ENCODE measurements around the gene WDR64.
A peak's percentile ranks its signal among the peaks of the same experiment; 100 is the strongest.

Gene WDR64

DNA sequence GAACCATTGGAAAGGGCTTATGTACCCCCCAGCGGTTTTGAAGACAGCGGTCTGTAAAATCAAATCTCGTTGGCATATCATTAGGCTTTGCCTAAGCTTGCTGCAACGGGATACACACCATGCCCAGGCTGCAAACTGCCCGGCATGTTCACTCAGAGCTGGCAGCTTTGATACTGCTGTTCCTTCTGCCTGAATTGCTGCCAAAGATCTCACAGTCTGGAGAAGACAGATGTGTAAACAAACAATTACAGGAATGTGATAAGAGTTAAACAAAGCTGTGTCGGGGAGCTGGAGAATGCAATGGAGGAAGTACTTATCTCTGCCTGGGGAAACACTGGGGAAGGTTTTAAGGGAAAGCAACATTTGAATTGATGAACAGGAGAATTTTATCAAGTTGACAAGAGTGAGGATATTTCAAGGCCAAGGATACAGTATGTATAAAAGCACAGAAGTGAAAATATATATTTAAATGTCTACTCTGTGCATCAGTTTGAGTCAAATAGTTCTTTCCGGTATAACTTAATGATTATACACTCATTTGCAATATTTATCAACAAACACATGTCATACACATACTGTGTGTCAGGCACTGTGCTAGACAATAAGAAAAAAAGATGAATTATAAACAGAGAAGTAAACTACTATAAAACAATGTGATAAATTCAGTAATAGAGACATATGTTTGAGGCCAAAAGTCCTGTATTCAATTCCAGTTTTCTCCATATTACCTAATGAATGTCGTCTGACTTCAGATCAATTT lies 41.8 kb upstream of the WDR64 start:
- CTCF ChIA-PET = interaction anchor here (0.6 to 5.8 kb wide), 56 partner anchors 8 to 412 kb away, joined by 3 to 62 read pairs (median 4); partner anchors contain the start of genes CHML, EXO1, KMO and MAP1LC3C
- TF ChIP-seq, protein P1, sequence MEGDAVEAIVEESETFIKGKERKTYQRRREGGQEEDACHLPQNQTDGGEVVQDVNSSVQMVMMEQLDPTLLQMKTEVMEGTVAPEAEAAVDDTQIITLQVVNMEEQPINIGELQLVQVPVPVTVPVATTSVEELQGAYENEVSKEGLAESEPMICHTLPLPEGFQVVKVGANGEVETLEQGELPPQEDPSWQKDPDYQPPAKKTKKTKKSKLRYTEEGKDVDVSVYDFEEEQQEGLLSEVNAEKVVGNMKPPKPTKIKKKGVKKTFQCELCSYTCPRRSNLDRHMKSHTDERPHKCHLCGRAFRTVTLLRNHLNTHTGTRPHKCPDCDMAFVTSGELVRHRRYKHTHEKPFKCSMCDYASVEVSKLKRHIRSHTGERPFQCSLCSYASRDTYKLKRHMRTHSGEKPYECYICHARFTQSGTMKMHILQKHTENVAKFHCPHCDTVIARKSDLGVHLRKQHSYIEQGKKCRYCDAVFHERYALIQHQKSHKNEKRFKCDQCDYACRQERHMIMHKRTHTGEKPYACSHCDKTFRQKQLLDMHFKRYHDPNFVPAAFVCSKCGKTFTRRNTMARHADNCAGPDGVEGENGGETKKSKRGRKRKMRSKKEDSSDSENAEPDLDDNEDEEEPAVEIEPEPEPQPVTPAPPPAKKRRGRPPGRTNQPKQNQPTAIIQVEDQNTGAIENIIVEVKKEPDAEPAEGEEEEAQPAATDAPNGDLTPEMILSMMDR (IDR thresholded peaks at IDR 0.05; ENCODE audit: control extremely low read depth, extremely low read depth, low read depth, missing control alignments) = no peak
- DNase-seq (ENCODE audit: extremely low spot score) = no peak
- POLR2A ChIA-PET = no interaction called here

DNA sequence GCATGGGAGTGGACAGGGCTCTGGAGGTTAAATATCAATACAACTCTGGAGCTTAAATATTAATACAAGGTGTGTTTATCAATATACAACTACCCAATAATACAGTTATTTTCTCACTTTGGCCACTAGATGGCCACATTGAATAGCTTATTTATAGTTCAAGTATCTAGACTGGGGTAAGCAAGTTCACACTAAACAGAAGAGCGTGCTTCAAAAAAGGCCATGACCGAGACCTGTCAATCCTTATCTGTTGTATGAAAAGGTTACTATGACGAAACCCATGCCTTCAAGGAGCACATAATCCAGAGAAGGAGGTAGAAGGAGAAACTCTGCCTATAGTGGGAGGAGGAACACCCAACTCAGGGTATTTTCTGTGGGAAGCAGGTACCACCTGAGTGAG lies 41.0 kb upstream of the WDR64 start:
- peak; percentile 43 for DNase-seq (ENCODE audit: extremely low spot score)
- ChIA-PET POLR2A (no interaction called here), CTCF (interaction anchor here (0.6 to 5.8 kb wide), 58 partner anchors 9 to 411 kb away, joined by 3 to 62 read pairs (median 4); partner anchors contain the start of genes CHML, EXO1, KMO and MAP1LC3C)
- TF ChIP-seq, protein P1 (IDR thresholded peaks at IDR 0.05; ENCODE audit: control extremely low read depth, extremely low read depth, low read depth, missing control alignments) = peak; percentile 54

DNA sequence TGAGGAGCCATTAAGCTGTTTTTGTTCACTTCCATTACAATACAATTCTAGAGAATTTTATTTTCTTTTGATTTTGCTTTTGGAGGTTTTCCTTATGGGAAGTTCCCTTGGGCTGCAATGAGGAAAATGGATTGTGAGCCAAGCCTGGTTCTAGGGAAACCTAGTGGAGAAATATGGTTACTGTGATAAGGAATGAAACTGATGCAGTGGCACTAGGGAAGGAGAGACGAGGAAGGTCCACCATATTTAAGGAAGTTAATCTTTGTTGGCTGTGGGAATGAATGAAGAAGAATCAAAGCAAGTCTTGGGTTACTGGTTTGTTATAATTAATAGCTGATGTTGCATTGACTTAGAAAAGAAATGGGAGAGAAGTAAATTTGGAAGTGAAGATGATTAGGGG lies 40.3 kb upstream of the WDR64 start:
- POLR2A ChIA-PET = no interaction called here
- CTCF ChIA-PET = interaction anchor here (0.9 to 5.8 kb wide), 31 partner anchors 9 to 385 kb away, joined by 3 to 62 read pairs (median 8); partner anchors contain the start of genes CHML, KMO, MAP1LC3C and OPN3
- no peak for DNase-seq (ENCODE audit: extremely low spot score)
- TF ChIP-seq, protein P1 (IDR thresholded peaks at IDR 0.05; ENCODE audit: control extremely low read depth, extremely low read depth, low read depth, missing control alignments) = no peak

DNA sequence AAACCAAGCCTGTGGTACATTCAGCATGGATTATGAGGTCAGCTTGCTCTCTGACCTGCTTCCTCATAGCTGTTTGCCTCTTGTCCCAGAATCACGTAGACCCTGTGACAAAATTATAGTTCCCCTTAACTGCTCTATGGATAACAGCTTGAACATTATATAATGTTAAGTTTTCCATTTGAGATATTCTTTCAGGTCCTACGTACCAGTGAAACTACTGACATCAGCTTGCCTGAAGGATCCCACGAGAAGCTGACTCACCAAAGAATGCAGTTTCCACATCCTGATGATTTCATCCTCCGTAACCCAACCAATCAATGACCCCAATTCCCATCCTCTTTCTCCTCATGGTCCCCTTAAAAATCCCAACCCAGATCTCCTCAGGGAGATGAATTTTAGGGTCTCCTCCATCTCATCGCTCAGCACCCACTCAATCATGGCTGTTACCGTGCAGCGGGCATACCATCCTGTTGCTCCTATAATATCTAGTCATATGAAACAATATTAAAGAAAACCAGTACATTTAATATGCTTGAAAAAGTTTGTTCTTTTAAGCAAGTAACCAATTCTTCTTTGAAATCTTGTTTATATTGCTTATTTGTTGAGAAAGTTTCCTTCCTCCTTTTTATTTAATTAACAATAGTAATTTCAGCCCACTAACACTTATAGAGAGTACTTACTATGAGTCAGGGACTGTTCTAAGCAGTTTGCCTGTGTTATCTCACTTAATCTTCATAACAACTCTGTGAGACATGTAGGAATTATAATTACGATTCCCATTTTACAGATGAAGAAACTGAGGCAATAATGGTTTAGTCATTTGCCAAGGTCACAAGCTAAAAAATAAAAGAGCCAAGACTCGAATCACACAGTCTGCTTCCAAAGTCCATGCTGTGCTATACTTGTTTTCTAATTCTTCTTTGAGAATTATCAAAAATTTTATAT lies 39.3 kb upstream of the WDR64 start:
- TF ChIP-seq, protein P1 (IDR thresholded peaks at IDR 0.05; ENCODE audit: control extremely low read depth, extremely low read depth, low read depth, missing control alignments) = no peak
- POLR2A ChIA-PET = no interaction called here
- CTCF ChIA-PET = interaction anchor here (0.9 to 5.8 kb wide), 21 partner anchors 8 to 384 kb away, joined by 3 to 62 read pairs (median 11); partner anchors contain the start of genes CHML, KMO, MAP1LC3C and OPN3
- no peak for DNase-seq (ENCODE audit: extremely low spot score)

DNA sequence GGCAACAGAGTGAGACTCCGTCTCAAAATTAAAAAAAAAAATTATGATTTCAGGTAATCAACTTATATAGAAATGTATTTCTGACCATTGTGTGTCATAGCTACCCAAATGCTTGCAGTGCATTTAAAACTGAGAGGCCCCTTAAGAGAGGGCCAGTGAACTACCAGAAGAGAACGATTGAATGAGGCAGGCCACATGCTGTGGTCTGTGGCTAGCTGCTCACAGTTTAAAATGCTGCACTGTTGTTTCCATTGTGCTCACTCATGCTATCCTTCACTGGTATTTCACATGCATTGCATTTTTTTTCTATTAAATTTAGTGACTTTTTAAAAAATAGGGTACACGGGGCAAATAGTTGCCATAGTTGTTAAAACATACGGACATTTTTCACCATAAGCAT lies 37.9 kb upstream of the WDR64 start:
- ChIA-PET CTCF (interaction anchor here (1.2 to 5.8 kb wide), 3 partner anchors 12 to 26 kb away, joined by 3 to 62 read pairs (median 19); partner anchors contain the start of genes CHML and OPN3), POLR2A (no interaction called here)
- no peak for DNase-seq (ENCODE audit: extremely low spot score)
- TF ChIP-seq, protein P1 (IDR thresholded peaks at IDR 0.05; ENCODE audit: control extremely low read depth, extremely low read depth, low read depth, missing control alignments) = no peak

DNA sequence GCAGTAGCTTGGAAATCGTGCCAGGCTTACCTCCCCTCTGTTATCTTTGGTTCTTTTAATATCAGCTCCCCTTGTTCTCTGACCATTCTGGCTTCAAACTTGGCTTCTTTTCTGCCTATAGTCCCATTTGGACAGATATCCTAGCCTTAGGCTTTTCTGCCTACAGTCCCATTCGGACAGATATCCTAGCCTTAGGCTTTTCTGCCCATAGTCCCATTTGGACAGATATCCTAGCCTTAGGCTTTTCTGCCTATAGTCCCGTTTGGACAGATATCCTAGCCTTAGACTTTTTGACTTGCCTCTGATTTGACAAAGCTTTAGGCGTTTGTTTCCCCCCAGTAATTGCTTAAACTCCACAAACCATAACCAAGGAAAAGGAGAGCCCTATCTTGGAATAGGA lies 37.5 kb upstream of the WDR64 start:
- ChIA-PET CTCF (interaction anchor here (1.2 to 5.8 kb wide), 3 partner anchors 11 to 26 kb away, joined by 3 to 62 read pairs (median 19); partner anchors contain the start of genes CHML and OPN3), POLR2A (no interaction called here)
- TF ChIP-seq, protein P1 (IDR thresholded peaks at IDR 0.05; ENCODE audit: control extremely low read depth, extremely low read depth, low read depth, missing control alignments) = no peak
- no peak for DNase-seq (ENCODE audit: extremely low spot score)
